22Rv1 (cell line): ENCODE data around the gene CACNA1C.
A peak's percentile ranks its signal among the peaks of the same experiment; 100 is the strongest.

Source experiments
- H3K27ac ChIP-seq: fragments of 450-650 bp; 2 replicates; pipeline ENCODE4 v1.5.1; 2017
- ZFX ChIP-seq: fragments of 450-650 bp; IDR thresholded peaks from 2 replicates; pipeline ENCODE4 v1.6.1; 2017; ENCODE audit warnings: antibody characterized with exemption, borderline replicate concordance
- TF ChIP-seq, protein P1 (sequence below): fragments of 450-650 bp; IDR thresholded peaks from 2 replicates; pipeline ENCODE4 v1.5.1; 2017; ENCODE audit warnings: mild to moderate bottlenecking

The CACNA1C gene

GRCh38 chr12:2052826-2053678 lies at the start of gene CACNA1C:
TSS of gene CACNA1C (plus strand) at chr12:2052987. CDS start at chr12:2053563, 576 bp downstream.
- H3K27ac ChIP-seq: no peak within 1 kb of the TSS

DNA sequence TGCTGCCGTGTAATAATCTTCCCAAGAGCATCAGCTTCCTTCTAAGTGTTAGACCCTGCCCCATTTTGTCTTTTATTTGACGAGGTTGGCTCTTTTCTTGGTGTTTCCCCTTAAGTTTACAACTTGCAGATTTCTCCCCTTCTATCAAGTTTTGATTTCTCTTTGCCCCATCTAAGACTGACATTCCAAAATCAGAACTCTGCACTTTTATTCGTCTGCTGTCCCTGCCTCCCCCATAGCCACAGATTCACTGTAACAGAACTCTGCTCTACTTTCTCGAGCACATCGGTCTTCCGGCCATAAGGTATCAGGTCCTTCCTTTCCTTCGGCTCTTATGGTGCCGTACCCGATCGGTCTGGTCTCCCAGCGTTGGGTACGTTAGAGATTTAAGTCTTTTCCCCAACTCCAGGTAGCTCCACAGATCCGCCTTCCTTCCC lies 49.1 kb upstream of the CACNA1C start:
- TF ChIP-seq, protein P1, sequence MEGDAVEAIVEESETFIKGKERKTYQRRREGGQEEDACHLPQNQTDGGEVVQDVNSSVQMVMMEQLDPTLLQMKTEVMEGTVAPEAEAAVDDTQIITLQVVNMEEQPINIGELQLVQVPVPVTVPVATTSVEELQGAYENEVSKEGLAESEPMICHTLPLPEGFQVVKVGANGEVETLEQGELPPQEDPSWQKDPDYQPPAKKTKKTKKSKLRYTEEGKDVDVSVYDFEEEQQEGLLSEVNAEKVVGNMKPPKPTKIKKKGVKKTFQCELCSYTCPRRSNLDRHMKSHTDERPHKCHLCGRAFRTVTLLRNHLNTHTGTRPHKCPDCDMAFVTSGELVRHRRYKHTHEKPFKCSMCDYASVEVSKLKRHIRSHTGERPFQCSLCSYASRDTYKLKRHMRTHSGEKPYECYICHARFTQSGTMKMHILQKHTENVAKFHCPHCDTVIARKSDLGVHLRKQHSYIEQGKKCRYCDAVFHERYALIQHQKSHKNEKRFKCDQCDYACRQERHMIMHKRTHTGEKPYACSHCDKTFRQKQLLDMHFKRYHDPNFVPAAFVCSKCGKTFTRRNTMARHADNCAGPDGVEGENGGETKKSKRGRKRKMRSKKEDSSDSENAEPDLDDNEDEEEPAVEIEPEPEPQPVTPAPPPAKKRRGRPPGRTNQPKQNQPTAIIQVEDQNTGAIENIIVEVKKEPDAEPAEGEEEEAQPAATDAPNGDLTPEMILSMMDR: no peak
- no peak for TF ChIP-seq ZFX
- peak overlapping the region; percentile 70 for H3K27ac ChIP-seq

More at GRCh38 chr12:2052826-2053678, at the start of gene CACNA1C:
- TF ChIP-seq, protein P1: peak; percentile 59
- TF ChIP-seq ZFX: no peak

- peak within 1 kb of the TSS; percentile 70 for H3K27ac ChIP-seq
- TF ChIP-seq ZFX: no peak
- TF ChIP-seq, protein P1: no peak
These were observed 48.5 kb upstream of the CACNA1C start, which contains the start of gene DCP1B for GRCh38 chr12:2004113-2004929. TSS of gene DCP1B (minus strand) at chr12:2004457. CDS start at chr12:2004431, 26 bp downstream.

- no peak overlapping the region for H3K27ac ChIP-seq
- TF ChIP-seq ZFX: no peak
- TF ChIP-seq, protein P1: no peak
These were observed 44.1 kb upstream of the CACNA1C start for GRCh38 chr12:2008677-2009076.

DNA sequence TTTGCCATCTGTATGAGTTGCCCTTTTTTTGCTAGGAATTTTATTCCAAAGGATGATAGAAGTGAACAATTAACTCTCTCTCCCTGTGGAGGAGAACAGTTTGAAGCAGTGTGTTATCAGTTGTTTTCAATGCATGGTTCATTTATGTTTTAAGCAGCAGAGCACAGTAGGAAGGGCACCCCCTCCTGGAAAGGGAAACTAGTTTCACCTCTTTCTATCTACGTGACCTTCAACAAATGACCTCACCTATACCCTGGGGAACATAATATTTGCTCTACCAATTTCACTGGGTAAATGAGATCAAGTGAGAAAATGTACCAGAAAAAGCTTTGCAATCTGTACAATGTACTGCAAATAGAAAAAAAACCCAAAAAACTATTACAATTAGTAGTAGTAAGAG lies 43.2 kb upstream of the CACNA1C start:
- H3K27ac ChIP-seq: no peak overlapping the region
- TF ChIP-seq, protein P1: peak; percentile 20
- TF ChIP-seq ZFX: no peak

DNA sequence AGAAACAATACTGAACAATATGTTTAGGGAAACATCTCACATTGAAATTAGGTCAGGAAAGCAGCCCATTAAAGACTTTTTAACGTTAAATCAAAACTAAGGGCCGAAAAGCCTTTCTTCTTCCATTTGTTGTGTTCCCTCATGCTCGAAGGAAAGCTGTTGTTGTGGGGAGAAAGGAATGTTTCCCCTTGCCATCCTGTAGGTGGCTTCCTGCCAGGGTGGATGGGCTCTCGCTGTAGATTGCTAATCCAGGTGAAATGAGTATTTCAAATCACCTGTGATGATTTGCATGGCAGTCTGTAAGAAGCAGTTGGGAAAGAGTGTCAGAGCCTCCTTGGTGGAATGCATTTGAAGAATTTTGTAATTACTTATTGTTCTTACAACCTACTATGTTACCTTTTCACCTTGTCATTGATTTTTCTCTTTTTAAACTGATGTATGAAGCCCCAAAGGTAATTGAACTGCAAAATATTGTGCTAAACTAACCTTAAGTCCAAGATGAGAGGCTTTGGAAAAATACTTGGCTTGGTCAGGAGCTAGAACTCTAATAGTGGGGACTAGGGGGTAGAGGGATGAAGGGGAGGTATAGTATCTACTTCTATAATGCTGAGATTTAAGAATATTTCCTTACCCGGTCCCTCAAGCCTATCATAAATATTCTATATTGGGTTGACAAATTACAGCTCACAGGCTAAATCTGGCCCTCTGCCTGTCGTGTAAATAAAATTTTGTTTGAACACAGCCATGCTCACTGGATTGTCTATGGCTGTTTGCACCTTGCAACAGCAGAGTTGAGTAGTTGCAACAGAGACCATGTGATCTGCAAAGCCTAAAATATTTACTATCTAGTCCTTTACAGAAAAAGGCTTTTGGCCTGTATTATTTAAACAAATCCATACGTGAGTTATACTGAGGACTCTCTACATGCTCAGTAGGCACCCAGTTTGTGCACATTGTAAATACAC lies 40.9 kb upstream of the CACNA1C start:
- no peak overlapping the region for H3K27ac ChIP-seq
- TF ChIP-seq ZFX: no peak
- TF ChIP-seq, protein P1: no peak
